GM23338 (cell line): ENCODE data around the gene TIMM10B. TPM values are rescaled to one million over a fixed set of nuclear protein-coding genes. Genes with fewer than 3 reads are reported as not detected.

Source experiments
- ATAC-seq: fragments of 200-7000 bp; cut with Tn5 transposase; 3 replicates; pipeline ENCODE4 v1.9.1; 2020
- DNase-seq: peaks from one replicate; pipeline ENCODE4 v3.0.0-alpha.2; 2015; ENCODE audit warnings: low spot score
- H2AFZ ChIP-seq: fragments of 200-600 bp; sonication (generic); 2 replicates; pipeline ENCODE4 v1.8.0; 2016; ENCODE audit warnings: antibody characterized with exemption, mild to moderate bottlenecking, moderate library complexity
- H3F3A ChIP-seq: fragments of 200-600 bp; sonication (generic); replicated peaks from 2 replicates; pipeline ENCODE4 v1.8.0; 2017; ENCODE audit warnings: antibody characterized with exemption, mixed run types, low read depth
- H3K27ac ChIP-seq: fragments of 200-600 bp; sonication (generic); 2 replicates; pipeline ENCODE4 v1.6.1; 2016; ENCODE audit warnings: low read depth
- H3K27me3 ChIP-seq: fragments of 200-600 bp; sonication (generic); 2 replicates; pipeline ENCODE4 v1.8.0; 2016; ENCODE audit warnings: mild to moderate bottlenecking, mixed run types, moderate library complexity; ENCODE audit not compliant: insufficient read depth
- H3K36me3 ChIP-seq: fragments of 200-600 bp; sonication (generic); 2 replicates; pipeline ENCODE4 v1.8.0; 2016; ENCODE audit warnings: mild to moderate bottlenecking; ENCODE audit not compliant: insufficient read depth
- H3K4me1 ChIP-seq: fragments of 200-600 bp; sonication (generic); 2 replicates; pipeline ENCODE4 v1.8.0; 2016; ENCODE audit warnings: mild to moderate bottlenecking, moderate library complexity; ENCODE audit not compliant: insufficient read depth
- H3K4me2 ChIP-seq: fragments of 200-600 bp; sonication (generic); 2 replicates; pipeline ENCODE4 v1.7.1; 2017; ENCODE audit warnings: mixed run types
- H3K4me3 ChIP-seq: fragments of 200-600 bp; sonication (generic); 2 replicates; pipeline ENCODE4 v1.6.1; 2016; ENCODE audit warnings: mixed run types
- H3K79me2 ChIP-seq: fragments of 200-600 bp; sonication (generic); replicated peaks from 2 replicates; pipeline ENCODE4 v1.8.0; 2017; ENCODE audit warnings: mild to moderate bottlenecking; ENCODE audit not compliant: insufficient read depth
- H3K9me2 ChIP-seq: fragments of 200-600 bp; sonication (generic); 2 replicates; pipeline ENCODE4 v1.8.0; 2017; ENCODE audit not compliant: insufficient read depth
- H4K20me1 ChIP-seq: fragments of 200-600 bp; sonication (generic); replicated peaks from 2 replicates; pipeline ENCODE4 v1.8.0; 2017; ENCODE audit warnings: mild to moderate bottlenecking; ENCODE audit not compliant: insufficient read depth
- H3K27ac Mint-ChIP-seq: 2 replicates; pipeline ENCODE4 v1.8.0; 2020; ENCODE audit warnings: inconsistent platforms, mild to moderate bottlenecking, moderate library complexity, mixed read lengths
- H3K27me3 Mint-ChIP-seq: 3 replicates; pipeline ENCODE4 v1.8.0; 2022; ENCODE audit warnings: low read depth, mild to moderate bottlenecking, moderate library complexity, mixed read lengths, inconsistent platforms; ENCODE audit not compliant: insufficient read depth, poor library complexity
- H3K36me3 Mint-ChIP-seq: 3 replicates; pipeline ENCODE4 v1.8.0; 2021; ENCODE audit warnings: low read depth, mild to moderate bottlenecking, inconsistent platforms, moderate library complexity, mixed read lengths
- H3K4me1 Mint-ChIP-seq: 3 replicates; pipeline ENCODE4 v1.8.0; 2020; ENCODE audit warnings: mild to moderate bottlenecking, inconsistent platforms, mixed read lengths
- H3K4me3 Mint-ChIP-seq: 3 replicates; pipeline ENCODE4 v1.8.0; 2021; ENCODE audit warnings: moderate library complexity, mild to moderate bottlenecking, inconsistent platforms, mixed read lengths
- H3K9me3 Mint-ChIP-seq: 3 replicates; pipeline ENCODE4 v1.8.0; 2020; ENCODE audit warnings: moderate library complexity, mild to moderate bottlenecking, inconsistent platforms, mixed read lengths
- CREB1 ChIP-seq: fragments of 250-450 bp; sonication (Bioruptor Pico); IDR thresholded peaks from 2 replicates; pipeline ENCODE4 v1.5.0; 2020; ENCODE audit warnings: low read depth, mild to moderate bottlenecking, moderate library complexity
- EZH2 ChIP-seq: fragments of 200-600 bp; sonication (generic); IDR thresholded peaks from one replicate; pipeline ENCODE4 v1.8.0; 2017; ENCODE audit warnings: antibody characterized with exemption, mild to moderate bottlenecking, low read depth; ENCODE audit not compliant: unreplicated experiment
- EZH2phosphoT487 ChIP-seq: fragments of 200-600 bp; sonication (generic); IDR thresholded peaks from one replicate; pipeline ENCODE4 v1.8.1; 2018; ENCODE audit warnings: antibody characterized with exemption; ENCODE audit not compliant: unreplicated experiment
- JUNB ChIP-seq: IDR thresholded peaks from one replicate; pipeline ENCODE4 v1.6.1; 2016; ENCODE audit warnings: antibody characterized with exemption; ENCODE audit not compliant: unreplicated experiment
- NANOG ChIP-seq: IDR thresholded peaks from 2 replicates; pipeline ENCODE4 v1.6.1; 2016; ENCODE audit warnings: antibody characterized with exemption, borderline replicate concordance
- POLR2AphosphoS5 ChIP-seq: IDR thresholded peaks from 2 replicates; pipeline ENCODE4 v1.6.1; 2016; ENCODE audit warnings: antibody characterized with exemption, low read depth
- STAT1 ChIP-seq: IDR thresholded peaks from one replicate; pipeline ENCODE4 v1.6.1; 2016; ENCODE audit warnings: antibody characterized with exemption; ENCODE audit not compliant: unreplicated experiment
- ZNF114 ChIP-seq: fragments of 250-450 bp; sonication (Bioruptor Pico); IDR thresholded peaks from 2 replicates; pipeline ENCODE4 v1.5.0; 2020; ENCODE audit warnings: mild to moderate bottlenecking, moderate library complexity
- ZNF331 ChIP-seq: fragments of 250-450 bp; sonication (Bioruptor Pico); IDR thresholded peaks from 2 replicates; pipeline ENCODE4 v1.5.0; 2020; ENCODE audit warnings: low read depth, mild to moderate bottlenecking, moderate library complexity
- polyA plus RNA-seq: library from polyadenylated mRNA; unstranded; fragments of >200 nt; fragmentation: Nextera tagmentation; extraction: Ambion mirVana; gene quantifications from 2 replicates; pipeline ENCODE4 v1.2.1, GENCODE V29; 2016
- total RNA-seq: library from RNA; depleted of rRNA; stranded (reverse); fragments of >200 nt; shearing (Covaris generic); gene quantifications from 2 replicates; pipeline ENCODE4 v1.2.3, GENCODE V29; 2014
- TF ChIP-seq, protein P1 (sequence below): fragments of 250-450 bp; sonication (Bioruptor Pico); IDR thresholded peaks from 2 replicates; pipeline ENCODE4 v1.5.0; 2020; ENCODE audit warnings: mild to moderate bottlenecking, moderate library complexity
- TF ChIP-seq, protein P2 (sequence below): IDR thresholded peaks from 2 replicates; pipeline ENCODE4 v1.6.1; 2016; ENCODE audit warnings: antibody characterized with exemption
- TF ChIP-seq, protein P3 (sequence below): IDR thresholded peaks from one replicate; pipeline ENCODE4 v1.6.1; 2018; ENCODE audit warnings: antibody characterized with exemption; ENCODE audit not compliant: unreplicated experiment
- TF ChIP-seq, protein P4 (sequence below), 2 experiments: fragments of 200-600 bp in 1 of 2; sonication (generic) in 1 of 2; conservative IDR thresholded peaks; 2 replicates each; pipeline versions ENCODE4 v1.5.1 to v1.6.1; 2016 to 2017; ENCODE audit warnings: antibody characterized with exemption in 2 of 2, low read depth in 2 of 2, mild to moderate bottlenecking in 2 of 2, moderate library complexity in 1 of 2

The TIMM10B gene
- total and polyA plus RNA-seq, 2 experiments from 2014 or later = 30.8 to 54.2 TPM

DNA sequence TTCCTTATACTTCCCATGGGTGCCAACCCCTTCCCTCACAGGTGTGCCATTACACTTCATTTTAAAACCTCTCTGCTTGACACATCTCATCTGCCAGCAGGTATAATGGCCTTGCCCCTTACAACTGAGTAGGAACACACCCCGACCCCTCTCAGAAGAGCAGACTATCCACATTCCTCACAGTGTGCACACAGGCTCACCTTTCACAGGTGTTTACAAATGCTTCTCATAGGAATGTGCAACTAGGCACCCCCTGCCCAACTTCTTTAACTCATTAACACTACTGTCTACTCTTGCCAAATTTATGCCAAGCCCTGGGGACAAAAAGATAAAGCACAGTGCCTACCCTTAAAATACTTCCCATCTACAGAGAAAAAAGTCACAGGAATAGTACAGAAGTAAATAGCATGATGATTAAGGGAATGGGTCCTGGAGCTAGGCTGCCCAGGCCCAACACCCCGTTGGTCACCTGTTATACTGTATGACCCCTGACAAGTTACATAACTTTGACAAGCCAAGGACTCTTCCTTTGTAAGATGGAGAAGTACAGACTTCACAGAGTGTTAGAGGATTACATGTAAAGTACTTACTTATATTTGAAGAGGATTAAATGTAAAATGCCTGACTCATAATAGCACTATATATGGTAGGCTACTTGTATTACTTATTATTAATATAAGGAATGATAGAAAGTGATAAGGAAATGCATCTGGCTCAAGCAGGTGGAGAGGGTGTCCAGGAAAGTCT lies 22.8 kb upstream of the TIMM10B start:
- Mint-ChIP-seq H3K9me3 (no peaks in the 10 kb centered on the region), H3K27ac (no peak overlapping the region), H3K4me1 (no peaks in the 10 kb centered on the region), H3K27me3 (no peaks in the 10 kb centered on the region), H3K4me3 (no peak overlapping the region), H3K36me3 (0 out of 3 replicates have a peak, but pooled peaks cover 3% of the 10 kb centered on the region)
- no peaks in the 10 kb centered on the region for H3K4me1 ChIP-seq
- no peaks in the 10 kb centered on the region for H3K9me2 ChIP-seq
- ATAC-seq = no peak
- DNase-seq = no peak
- no peak overlapping the region for H3K4me3 ChIP-seq
- no peak overlapping the region for H3K4me2 ChIP-seq
- H3K27ac ChIP-seq = no peak overlapping the region
- H3K36me3 ChIP-seq = no peaks in the 10 kb centered on the region
- H4K20me1 ChIP-seq = no peaks in the 10 kb centered on the region
- no peak overlapping the region for H2AFZ ChIP-seq
- no peak for TF ChIP-seq JUNB
- no peak for TF ChIP-seq NANOG
- no peak for TF ChIP-seq STAT1
- TF ChIP-seq EZH2phosphoT487 = no peak
- TF ChIP-seq ZNF331 = no peak
- TF ChIP-seq, protein P1, sequence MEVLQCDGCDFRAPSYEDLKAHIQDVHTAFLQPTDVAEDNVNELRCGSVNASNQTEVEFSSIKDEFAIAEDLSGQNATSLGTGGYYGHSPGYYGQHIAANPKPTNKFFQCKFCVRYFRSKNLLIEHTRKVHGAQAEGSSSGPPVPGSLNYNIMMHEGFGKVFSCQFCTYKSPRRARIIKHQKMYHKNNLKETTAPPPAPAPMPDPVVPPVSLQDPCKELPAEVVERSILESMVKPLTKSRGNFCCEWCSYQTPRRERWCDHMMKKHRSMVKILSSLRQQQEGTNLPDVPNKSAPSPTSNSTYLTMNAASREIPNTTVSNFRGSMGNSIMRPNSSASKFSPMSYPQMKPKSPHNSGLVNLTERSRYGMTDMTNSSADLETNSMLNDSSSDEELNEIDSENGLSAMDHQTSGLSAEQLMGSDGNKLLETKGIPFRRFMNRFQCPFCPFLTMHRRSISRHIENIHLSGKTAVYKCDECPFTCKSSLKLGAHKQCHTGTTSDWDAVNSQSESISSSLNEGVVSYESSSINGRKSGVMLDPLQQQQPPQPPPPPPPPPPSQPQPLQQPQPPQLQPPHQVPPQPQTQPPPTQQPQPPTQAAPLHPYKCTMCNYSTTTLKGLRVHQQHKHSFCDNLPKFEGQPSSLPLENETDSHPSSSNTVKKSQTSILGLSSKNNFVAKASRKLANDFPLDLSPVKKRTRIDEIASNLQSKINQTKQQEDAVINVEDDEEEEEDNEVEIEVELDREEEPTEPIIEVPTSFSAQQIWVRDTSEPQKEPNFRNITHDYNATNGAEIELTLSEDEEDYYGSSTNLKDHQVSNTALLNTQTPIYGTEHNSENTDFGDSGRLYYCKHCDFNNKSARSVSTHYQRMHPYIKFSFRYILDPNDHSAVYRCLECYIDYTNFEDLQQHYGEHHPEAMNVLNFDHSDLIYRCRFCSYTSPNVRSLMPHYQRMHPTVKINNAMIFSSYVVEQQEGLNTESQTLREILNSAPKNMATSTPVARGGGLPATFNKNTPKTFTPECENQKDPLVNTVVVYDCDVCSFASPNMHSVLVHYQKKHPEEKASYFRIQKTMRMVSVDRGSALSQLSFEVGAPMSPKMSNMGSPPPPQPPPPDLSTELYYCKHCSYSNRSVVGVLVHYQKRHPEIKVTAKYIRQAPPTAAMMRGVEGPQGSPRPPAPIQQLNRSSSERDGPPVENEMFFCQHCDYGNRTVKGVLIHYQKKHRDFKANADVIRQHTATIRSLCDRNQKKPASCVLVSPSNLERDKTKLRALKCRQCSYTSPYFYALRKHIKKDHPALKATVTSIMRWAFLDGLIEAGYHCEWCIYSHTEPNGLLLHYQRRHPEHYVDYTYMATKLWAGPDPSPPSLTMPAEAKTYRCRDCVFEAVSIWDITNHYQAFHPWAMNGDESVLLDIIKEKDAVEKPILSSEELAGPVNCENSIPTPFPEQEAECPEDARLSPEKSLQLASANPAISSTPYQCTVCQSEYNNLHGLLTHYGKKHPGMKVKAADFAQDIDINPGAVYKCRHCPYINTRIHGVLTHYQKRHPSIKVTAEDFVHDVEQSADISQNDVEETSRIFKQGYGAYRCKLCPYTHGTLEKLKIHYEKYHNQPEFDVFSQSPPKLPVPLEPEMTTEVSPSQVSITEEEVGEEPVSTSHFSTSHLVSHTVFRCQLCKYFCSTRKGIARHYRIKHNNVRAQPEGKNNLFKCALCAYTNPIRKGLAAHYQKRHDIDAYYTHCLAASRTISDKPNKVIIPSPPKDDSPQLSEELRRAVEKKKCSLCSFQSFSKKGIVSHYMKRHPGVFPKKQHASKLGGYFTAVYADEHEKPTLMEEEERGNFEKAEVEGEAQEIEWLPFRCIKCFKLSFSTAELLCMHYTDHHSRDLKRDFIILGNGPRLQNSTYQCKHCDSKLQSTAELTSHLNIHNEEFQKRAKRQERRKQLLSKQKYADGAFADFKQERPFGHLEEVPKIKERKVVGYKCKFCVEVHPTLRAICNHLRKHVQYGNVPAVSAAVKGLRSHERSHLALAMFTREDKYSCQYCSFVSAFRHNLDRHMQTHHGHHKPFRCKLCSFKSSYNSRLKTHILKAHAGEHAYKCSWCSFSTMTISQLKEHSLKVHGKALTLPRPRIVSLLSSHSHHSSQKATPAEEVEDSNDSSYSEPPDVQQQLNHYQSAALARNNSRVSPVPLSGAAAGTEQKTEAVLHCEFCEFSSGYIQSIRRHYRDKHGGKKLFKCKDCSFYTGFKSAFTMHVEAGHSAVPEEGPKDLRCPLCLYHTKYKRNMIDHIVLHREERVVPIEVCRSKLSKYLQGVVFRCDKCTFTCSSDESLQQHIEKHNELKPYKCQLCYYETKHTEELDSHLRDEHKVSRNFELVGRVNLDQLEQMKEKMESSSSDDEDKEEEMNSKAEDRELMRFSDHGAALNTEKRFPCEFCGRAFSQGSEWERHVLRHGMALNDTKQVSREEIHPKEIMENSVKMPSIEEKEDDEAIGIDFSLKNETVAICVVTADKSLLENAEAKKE = no peak
- no peak for TF ChIP-seq ZNF114 (CRISPR knock-in tag)
- no peak for TF ChIP-seq EZH2
- TF ChIP-seq, protein P2, sequence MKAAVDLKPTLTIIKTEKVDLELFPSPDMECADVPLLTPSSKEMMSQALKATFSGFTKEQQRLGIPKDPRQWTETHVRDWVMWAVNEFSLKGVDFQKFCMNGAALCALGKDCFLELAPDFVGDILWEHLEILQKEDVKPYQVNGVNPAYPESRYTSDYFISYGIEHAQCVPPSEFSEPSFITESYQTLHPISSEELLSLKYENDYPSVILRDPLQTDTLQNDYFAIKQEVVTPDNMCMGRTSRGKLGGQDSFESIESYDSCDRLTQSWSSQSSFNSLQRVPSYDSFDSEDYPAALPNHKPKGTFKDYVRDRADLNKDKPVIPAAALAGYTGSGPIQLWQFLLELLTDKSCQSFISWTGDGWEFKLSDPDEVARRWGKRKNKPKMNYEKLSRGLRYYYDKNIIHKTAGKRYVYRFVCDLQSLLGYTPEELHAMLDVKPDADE = no peak
- TF ChIP-seq POLR2AphosphoS5 = no peak
- TF ChIP-seq, protein P3, sequence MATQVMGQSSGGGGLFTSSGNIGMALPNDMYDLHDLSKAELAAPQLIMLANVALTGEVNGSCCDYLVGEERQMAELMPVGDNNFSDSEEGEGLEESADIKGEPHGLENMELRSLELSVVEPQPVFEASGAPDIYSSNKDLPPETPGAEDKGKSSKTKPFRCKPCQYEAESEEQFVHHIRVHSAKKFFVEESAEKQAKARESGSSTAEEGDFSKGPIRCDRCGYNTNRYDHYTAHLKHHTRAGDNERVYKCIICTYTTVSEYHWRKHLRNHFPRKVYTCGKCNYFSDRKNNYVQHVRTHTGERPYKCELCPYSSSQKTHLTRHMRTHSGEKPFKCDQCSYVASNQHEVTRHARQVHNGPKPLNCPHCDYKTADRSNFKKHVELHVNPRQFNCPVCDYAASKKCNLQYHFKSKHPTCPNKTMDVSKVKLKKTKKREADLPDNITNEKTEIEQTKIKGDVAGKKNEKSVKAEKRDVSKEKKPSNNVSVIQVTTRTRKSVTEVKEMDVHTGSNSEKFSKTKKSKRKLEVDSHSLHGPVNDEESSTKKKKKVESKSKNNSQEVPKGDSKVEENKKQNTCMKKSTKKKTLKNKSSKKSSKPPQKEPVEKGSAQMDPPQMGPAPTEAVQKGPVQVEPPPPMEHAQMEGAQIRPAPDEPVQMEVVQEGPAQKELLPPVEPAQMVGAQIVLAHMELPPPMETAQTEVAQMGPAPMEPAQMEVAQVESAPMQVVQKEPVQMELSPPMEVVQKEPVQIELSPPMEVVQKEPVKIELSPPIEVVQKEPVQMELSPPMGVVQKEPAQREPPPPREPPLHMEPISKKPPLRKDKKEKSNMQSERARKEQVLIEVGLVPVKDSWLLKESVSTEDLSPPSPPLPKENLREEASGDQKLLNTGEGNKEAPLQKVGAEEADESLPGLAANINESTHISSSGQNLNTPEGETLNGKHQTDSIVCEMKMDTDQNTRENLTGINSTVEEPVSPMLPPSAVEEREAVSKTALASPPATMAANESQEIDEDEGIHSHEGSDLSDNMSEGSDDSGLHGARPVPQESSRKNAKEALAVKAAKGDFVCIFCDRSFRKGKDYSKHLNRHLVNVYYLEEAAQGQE = no peak
- TF ChIP-seq, protein P4, sequence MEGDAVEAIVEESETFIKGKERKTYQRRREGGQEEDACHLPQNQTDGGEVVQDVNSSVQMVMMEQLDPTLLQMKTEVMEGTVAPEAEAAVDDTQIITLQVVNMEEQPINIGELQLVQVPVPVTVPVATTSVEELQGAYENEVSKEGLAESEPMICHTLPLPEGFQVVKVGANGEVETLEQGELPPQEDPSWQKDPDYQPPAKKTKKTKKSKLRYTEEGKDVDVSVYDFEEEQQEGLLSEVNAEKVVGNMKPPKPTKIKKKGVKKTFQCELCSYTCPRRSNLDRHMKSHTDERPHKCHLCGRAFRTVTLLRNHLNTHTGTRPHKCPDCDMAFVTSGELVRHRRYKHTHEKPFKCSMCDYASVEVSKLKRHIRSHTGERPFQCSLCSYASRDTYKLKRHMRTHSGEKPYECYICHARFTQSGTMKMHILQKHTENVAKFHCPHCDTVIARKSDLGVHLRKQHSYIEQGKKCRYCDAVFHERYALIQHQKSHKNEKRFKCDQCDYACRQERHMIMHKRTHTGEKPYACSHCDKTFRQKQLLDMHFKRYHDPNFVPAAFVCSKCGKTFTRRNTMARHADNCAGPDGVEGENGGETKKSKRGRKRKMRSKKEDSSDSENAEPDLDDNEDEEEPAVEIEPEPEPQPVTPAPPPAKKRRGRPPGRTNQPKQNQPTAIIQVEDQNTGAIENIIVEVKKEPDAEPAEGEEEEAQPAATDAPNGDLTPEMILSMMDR (conservative IDR thresholded peaks at IDR 0.05; ENCODE audit: low read depth in 2 of 2) = no peak
- no peak for TF ChIP-seq CREB1 (CRISPR knock-in tag)
- H3F3A ChIP-seq = no peaks in the 10 kb centered on the region
- no peaks in the 10 kb centered on the region for H3K27me3 ChIP-seq
- H3K79me2 ChIP-seq = no peaks in the 10 kb centered on the region
